Hepatocyte (in vitro differentiated cells): ENCODE measurements around the gene HRH2. TPM values are rescaled to one million over a fixed set of nuclear protein-coding genes. Genes with fewer than 3 reads are reported as not detected.

Experiments
- DNase-seq: peaks from one replicate; pipeline ENCODE4 v3.0.0-alpha.2; 2016; ENCODE audit warnings: low spot score
- H2AFZ ChIP-seq: fragments of 200-600 bp; sonication (generic); 2 replicates; pipeline ENCODE4 v1.6.0; 2016; ENCODE audit warnings: antibody characterized with exemption, mild to moderate bottlenecking
- H3K27ac ChIP-seq: fragments of 200-600 bp; sonication (generic); 2 replicates; pipeline ENCODE4 v1.5.1; 2016; ENCODE audit warnings: mild to moderate bottlenecking
- H3K27me3 ChIP-seq: fragments of 200-600 bp; sonication (generic); 2 replicates; pipeline ENCODE4 v1.6.1; 2016
- H3K36me3 ChIP-seq: fragments of 200-600 bp; sonication (generic); replicated peaks from 2 replicates; pipeline ENCODE4 v1.5.1; 2016; ENCODE audit warnings: low read depth; ENCODE audit not compliant: insufficient read depth
- H3K4me1 ChIP-seq: fragments of 200-600 bp; sonication (generic); 2 replicates; pipeline ENCODE4 v1.5.1; 2016; ENCODE audit warnings: mild to moderate bottlenecking, moderate library complexity; ENCODE audit not compliant: insufficient read depth
- H3K4me2 ChIP-seq: fragments of 200-600 bp; sonication (generic); 2 replicates; pipeline ENCODE4 v1.6.0; 2016
- H3K4me3 ChIP-seq: fragments of 200-600 bp; sonication (generic); 2 replicates; pipeline ENCODE4 v1.5.1; 2016; ENCODE audit warnings: mild to moderate bottlenecking
- H3K79me2 ChIP-seq: fragments of 200-600 bp; sonication (generic); 2 replicates; pipeline ENCODE4 v1.6.0; 2017; ENCODE audit warnings: mild to moderate bottlenecking
- H3K9me2 ChIP-seq: fragments of 200-600 bp; sonication (generic); replicated peaks from 2 replicates; pipeline ENCODE4 v1.6.0; 2017; ENCODE audit warnings: mild to moderate bottlenecking; ENCODE audit not compliant: insufficient read depth
- H3K9me3 ChIP-seq: fragments of 200-600 bp; sonication (generic); 2 replicates; pipeline ENCODE4 v1.5.1; 2016; ENCODE audit warnings: low read depth, mild to moderate bottlenecking
- H4K20me1 ChIP-seq: fragments of 200-600 bp; sonication (generic); 2 replicates; pipeline ENCODE4 v1.6.0; 2016; ENCODE audit warnings: mild to moderate bottlenecking; ENCODE audit not compliant: insufficient read depth, poor library complexity, severe bottlenecking
- EZH2 ChIP-seq: fragments of 200-600 bp; sonication (generic); IDR thresholded peaks from 2 replicates; pipeline ENCODE4 v1.6.1; 2016; ENCODE audit warnings: antibody characterized with exemption, mild to moderate bottlenecking, borderline replicate concordance
- EZH2phosphoT487 ChIP-seq: fragments of 200-600 bp; sonication (generic); IDR thresholded peaks from one replicate; pipeline ENCODE4 v1.6.1; 2018; ENCODE audit warnings: antibody characterized with exemption, mild to moderate bottlenecking, low read depth, moderate library complexity; ENCODE audit not compliant: unreplicated experiment, severe bottlenecking
- WGBS: methylation state at CpG from one replicate; pipeline ENCODE4 v1.1.6; 2016; ENCODE audit warnings: low lambda C conversion rate; ENCODE audit errors: missing lambda C conversion rate; 5-methylcytosine and 5-hydroxymethylcytosine counted together
- polyA plus RNA-seq: library from polyadenylated mRNA; unstranded; fragments of >200 nt; fragmentation: Nextera tagmentation; extraction: Ambion mirVana; gene quantifications from 2 replicates; pipeline ENCODE4 v1.2.1, GENCODE V29; 2016
- total RNA-seq: library from RNA; depleted of rRNA; stranded (reverse); fragments of >200 nt; gene quantifications from 2 replicates; pipeline ENCODE4 v1.2.3, GENCODE V29; 2014
- TF ChIP-seq, protein P1 (sequence below): fragments of 200-600 bp; sonication (generic); IDR thresholded peaks from 2 replicates; pipeline ENCODE4 v1.5.1; 2016; ENCODE audit warnings: antibody characterized with exemption, mild to moderate bottlenecking; ENCODE audit not compliant: poor library complexity

HRH2 gene
- total and polyA plus RNA-seq, 2 experiments from 2014 or later, result 2.2 to 2.5 TPM

DNA sequence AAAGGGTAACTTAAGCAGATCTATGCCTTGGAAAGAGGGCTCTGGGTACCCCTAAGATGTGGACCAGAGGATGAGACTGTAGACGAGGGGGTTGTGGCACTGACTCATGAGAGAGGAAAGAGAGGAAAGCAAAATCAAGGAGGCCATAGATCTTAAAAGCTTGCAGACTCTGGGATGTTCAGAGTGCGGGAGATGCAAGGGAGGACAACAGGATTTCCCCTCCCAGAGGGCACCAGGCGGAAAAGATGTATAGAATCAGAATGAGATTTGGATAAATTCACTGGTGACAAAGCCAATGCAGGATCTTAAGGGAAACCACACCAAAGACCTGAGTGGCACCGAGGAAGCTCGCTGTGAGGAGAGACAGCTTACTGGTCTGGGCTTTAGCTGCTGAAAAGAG lies 27.1 kb downstream of the HRH2 start:
- H3K79me2 ChIP-seq, result no peaks in the 10 kb centered on the region
- H3K27me3 ChIP-seq, result no peaks in the 10 kb centered on the region
- no peak overlapping the region for H3K4me3 ChIP-seq
- H3K4me1 ChIP-seq, result no peaks in the 10 kb centered on the region
- no peaks in the 10 kb centered on the region for H3K36me3 ChIP-seq
- no peaks in the 10 kb centered on the region for H3K9me2 ChIP-seq
- TF ChIP-seq EZH2phosphoT487, result no peak
- TF ChIP-seq, protein P1, sequence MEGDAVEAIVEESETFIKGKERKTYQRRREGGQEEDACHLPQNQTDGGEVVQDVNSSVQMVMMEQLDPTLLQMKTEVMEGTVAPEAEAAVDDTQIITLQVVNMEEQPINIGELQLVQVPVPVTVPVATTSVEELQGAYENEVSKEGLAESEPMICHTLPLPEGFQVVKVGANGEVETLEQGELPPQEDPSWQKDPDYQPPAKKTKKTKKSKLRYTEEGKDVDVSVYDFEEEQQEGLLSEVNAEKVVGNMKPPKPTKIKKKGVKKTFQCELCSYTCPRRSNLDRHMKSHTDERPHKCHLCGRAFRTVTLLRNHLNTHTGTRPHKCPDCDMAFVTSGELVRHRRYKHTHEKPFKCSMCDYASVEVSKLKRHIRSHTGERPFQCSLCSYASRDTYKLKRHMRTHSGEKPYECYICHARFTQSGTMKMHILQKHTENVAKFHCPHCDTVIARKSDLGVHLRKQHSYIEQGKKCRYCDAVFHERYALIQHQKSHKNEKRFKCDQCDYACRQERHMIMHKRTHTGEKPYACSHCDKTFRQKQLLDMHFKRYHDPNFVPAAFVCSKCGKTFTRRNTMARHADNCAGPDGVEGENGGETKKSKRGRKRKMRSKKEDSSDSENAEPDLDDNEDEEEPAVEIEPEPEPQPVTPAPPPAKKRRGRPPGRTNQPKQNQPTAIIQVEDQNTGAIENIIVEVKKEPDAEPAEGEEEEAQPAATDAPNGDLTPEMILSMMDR, result no peak
- TF ChIP-seq EZH2, result no peak
- H3K9me3 ChIP-seq, result no peaks in the 10 kb centered on the region
- DNase-seq, result no peak
- no peak overlapping the region for H3K4me2 ChIP-seq
- H2AFZ ChIP-seq, result no peak overlapping the region
- H4K20me1 ChIP-seq, result no peaks in the 10 kb centered on the region
- no peak overlapping the region for H3K27ac ChIP-seq
- WGBS, result 93% methylated on average over 5 of the region's 5 CpGs

DNA sequence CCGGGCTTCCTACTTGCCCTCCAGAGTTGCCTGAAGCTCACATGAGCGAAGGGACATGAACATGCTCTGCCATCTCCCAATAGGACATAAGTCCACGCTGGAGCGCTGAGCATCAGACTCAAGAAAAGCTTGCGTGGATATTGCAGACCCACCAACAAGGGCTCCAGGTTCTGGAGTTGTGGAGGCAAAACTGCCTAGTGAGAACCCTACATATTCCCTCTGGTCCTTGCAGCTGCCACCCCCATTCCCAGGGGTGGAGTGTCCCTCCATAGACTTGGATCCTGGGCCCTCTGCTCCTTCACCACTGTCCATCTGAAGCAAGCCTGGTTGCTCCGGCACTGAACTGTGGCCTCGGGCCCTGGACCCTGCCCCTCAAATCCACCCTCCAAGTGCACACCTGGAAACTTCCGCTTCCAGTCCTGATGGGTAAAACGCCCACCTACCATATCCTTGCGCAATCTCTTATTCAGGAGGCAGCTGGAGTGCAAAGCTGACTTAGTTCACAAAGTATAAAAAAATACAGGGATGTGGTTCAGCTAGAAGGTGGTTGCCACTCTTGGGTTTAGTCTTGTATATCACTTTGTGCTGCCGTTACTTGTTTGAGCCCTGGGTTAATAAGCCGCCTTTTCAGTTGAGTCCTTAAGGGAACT lies 28.0 kb downstream of the HRH2 start:
- H3K27ac ChIP-seq, result no peak overlapping the region
- H3K4me1 ChIP-seq, result no peaks in the 10 kb centered on the region
- WGBS, result 95% methylated on average over 12 of the region's 12 CpGs
- TF ChIP-seq, protein P1, result no peak
- no peak for TF ChIP-seq EZH2phosphoT487
- TF ChIP-seq EZH2, result no peak
- no peak for DNase-seq
- no peaks in the 10 kb centered on the region for H4K20me1 ChIP-seq
- H3K4me3 ChIP-seq, result no peak overlapping the region
- H2AFZ ChIP-seq, result no peak overlapping the region
- no peaks in the 10 kb centered on the region for H3K36me3 ChIP-seq
- no peak overlapping the region for H3K4me2 ChIP-seq
- H3K27me3 ChIP-seq, result no peaks in the 10 kb centered on the region
- H3K79me2 ChIP-seq, result no peaks in the 10 kb centered on the region
- H3K9me3 ChIP-seq, result no peaks in the 10 kb centered on the region
- no peaks in the 10 kb centered on the region for H3K9me2 ChIP-seq

DNA sequence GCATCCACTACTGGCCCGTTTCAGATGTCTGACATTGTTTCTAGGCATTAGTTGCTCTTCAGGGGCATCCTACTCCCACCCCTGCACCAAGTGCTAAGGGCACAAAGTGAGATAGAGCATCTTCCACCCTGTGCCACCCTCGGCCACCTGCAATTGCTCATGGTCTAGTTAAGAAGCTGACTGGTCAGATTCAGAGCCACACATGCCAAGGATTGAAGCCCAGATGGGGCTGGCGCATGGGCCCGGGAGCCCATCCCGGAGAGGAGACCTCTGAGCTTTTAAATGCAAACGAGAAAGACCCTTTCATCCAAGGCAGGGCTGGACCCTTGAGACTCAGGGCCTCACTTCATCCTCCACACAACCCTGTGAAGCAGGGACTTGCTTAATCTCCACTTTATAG lies 28.5 kb downstream of the HRH2 start:
- Histone ChIP-seq H3K4me3 (no peak overlapping the region), H2AFZ (no peak overlapping the region), H4K20me1 (no peaks in the 10 kb centered on the region), H3K4me1 (no peaks in the 10 kb centered on the region), H3K36me3 (no peaks in the 10 kb centered on the region), H3K4me2 (no peak overlapping the region), H3K79me2 (no peaks in the 10 kb centered on the region), H3K27me3 (no peaks in the 10 kb centered on the region), H3K27ac (no peak overlapping the region), H3K9me2 (no peaks in the 10 kb centered on the region), H3K9me3 (no peaks in the 10 kb centered on the region)
- DNase-seq, result no peak
- 88% methylated on average over 6 of the region's 6 CpGs for WGBS
- TF ChIP-seq EZH2, result no peak
- no peak for TF ChIP-seq EZH2phosphoT487
- TF ChIP-seq, protein P1, result no peak
